IMR-90 (cell line): Measurements from ENCODE around the gene GFI1. TPM values are rescaled to one million over a fixed set of nuclear protein-coding genes. Genes with fewer than 3 reads are reported as not detected.

Source experiments
- ATAC-seq: fragments of 200-7000 bp; cut with Tn5 transposase; 2 replicates; pipeline ENCODE4 v1.9.1; 2020; ENCODE audit warnings: low read depth, mild to moderate bottlenecking, moderate library complexity
- BruUV-seq: library from RNA; stranded (reverse); fragments of 400-500 nt; replicated peaks from 2 replicates; lab custom pipeline; 2021; lab: Mats Ljungman, UMichigan
- CTCF ChIA-PET: fragments of 300-600 bp; formaldehyde crosslinking; extraction: SDS; loops from one replicate; lab custom pipeline; 2021; ENCODE audit warnings: antibody characterized with exemption; lab: Yijun Ruan, JAX
- POLR2A ChIA-PET: fragments of 300-600 bp; sonication (Branson Sonifier 250); formaldehyde crosslinking; loops from one replicate; lab custom pipeline; 2022; ENCODE audit warnings: antibody characterized with exemption; ENCODE audit not compliant: unreplicated experiment; lab: Charles Lee
- DNase-seq: peaks from one replicate; pipeline ENCODE4 v3.0.0; 2013
- H2AFZ ChIP-seq: replicated peaks from 2 replicates; pipeline ENCODE3; 2013; ENCODE audit warnings: low read length, mild to moderate bottlenecking; ENCODE audit not compliant: poor library complexity
- H2AK5ac ChIP-seq: 2 replicates; pipeline ENCODE4 v1.6.1; 2013; ENCODE audit warnings: low read depth, low read length, inconsistent platforms
- H2AK9ac ChIP-seq: replicated peaks from 2 replicates; pipeline ENCODE3; 2013; ENCODE audit warnings: mild to moderate bottlenecking, low read depth, low read length, moderate library complexity; ENCODE audit not compliant: poor library complexity
- H2BK120ac ChIP-seq: 2 replicates; pipeline ENCODE4 v1.6.1; 2013; ENCODE audit warnings: low read depth, low read length, inconsistent platforms
- H2BK15ac ChIP-seq: 3 replicates; pipeline ENCODE4 v1.6.1; 2013; ENCODE audit warnings: low read depth, low read length, inconsistent platforms
- H2BK20ac ChIP-seq: 2 replicates; pipeline ENCODE4 v1.6.1; 2013; ENCODE audit warnings: low read depth, mild to moderate bottlenecking, inconsistent platforms, low read length, moderate library complexity
- H2BK5ac ChIP-seq: 2 replicates; pipeline ENCODE4 v1.6.1; 2013; ENCODE audit warnings: mild to moderate bottlenecking, low read depth, low read length, inconsistent platforms; ENCODE audit not compliant: poor library complexity, severe bottlenecking
- H3K14ac ChIP-seq: replicated peaks from 2 replicates; pipeline ENCODE4 v1.6.1; 2013; ENCODE audit warnings: low read depth, low read length, inconsistent platforms
- H3K18ac ChIP-seq: 2 replicates; pipeline ENCODE4 v1.6.1; 2013; ENCODE audit warnings: low read depth, low read length, control low read depth
- H3K23ac ChIP-seq: 2 replicates; pipeline ENCODE4 v1.6.1; 2013; ENCODE audit warnings: low read depth, low read length, inconsistent platforms
- H3K27ac ChIP-seq: 2 replicates; pipeline ENCODE4 v1.5.1; 2013; ENCODE audit warnings: mild to moderate bottlenecking, control low read depth, low read length; ENCODE audit not compliant: insufficient read depth
- H3K27me3 ChIP-seq: 2 replicates; pipeline ENCODE4 v1.6.1; 2013; ENCODE audit warnings: low read length; ENCODE audit not compliant: control insufficient read depth, insufficient read depth
- H3K36me3 ChIP-seq: 2 replicates; pipeline ENCODE4 v1.6.1; 2013; ENCODE audit warnings: low read length, mixed read lengths; ENCODE audit not compliant: control insufficient read depth, insufficient read depth
- H3K4ac ChIP-seq: 2 replicates; pipeline ENCODE4 v1.6.1; 2013; ENCODE audit warnings: low read depth, low read length, inconsistent platforms
- H3K4me1 ChIP-seq: 2 replicates; pipeline ENCODE4 v1.6.1; 2013; ENCODE audit warnings: low read length, mixed read lengths; ENCODE audit not compliant: control insufficient read depth, insufficient read depth
- H3K4me2 ChIP-seq: 2 replicates; pipeline ENCODE4 v1.6.1; 2013; ENCODE audit warnings: low read depth, mild to moderate bottlenecking, control low read depth, low read length, moderate library complexity
- H3K4me3 ChIP-seq: 2 replicates; pipeline ENCODE4 v1.5.1; 2013; ENCODE audit warnings: low read depth, mild to moderate bottlenecking, control low read depth, low read length, moderate library complexity; ENCODE audit not compliant: insufficient read depth
- H3K56ac ChIP-seq: 2 replicates; pipeline ENCODE4 v1.6.1; 2013; ENCODE audit warnings: low read length, inconsistent platforms; ENCODE audit not compliant: insufficient read depth; ENCODE audit errors: extremely low read depth
- H3K79me1 ChIP-seq, 2 experiments: 2 replicates each; pipeline ENCODE4 v1.6.1; 2013; ENCODE audit warnings: low read length in 2 of 2, inconsistent platforms in 1 of 2, low read depth in 1 of 2
- H3K9ac ChIP-seq: 2 replicates; pipeline ENCODE4 v1.6.1; 2013; ENCODE audit warnings: low read depth, low read length, control low read depth
- H3K9me1 ChIP-seq: 2 replicates; pipeline ENCODE4 v1.6.1; 2013; ENCODE audit warnings: low read length, inconsistent platforms; ENCODE audit not compliant: insufficient read depth
- H3K9me3 ChIP-seq: 2 replicates; pipeline ENCODE4 v1.6.1; 2013; ENCODE audit warnings: low read length; ENCODE audit not compliant: control insufficient read depth, insufficient read depth
- H4K20me1 ChIP-seq: 2 replicates; pipeline ENCODE4 v1.6.1; 2013; ENCODE audit warnings: low read length, inconsistent platforms; ENCODE audit not compliant: insufficient read depth
- H4K5ac ChIP-seq: 2 replicates; pipeline ENCODE4 v1.6.1; 2013; ENCODE audit warnings: mild to moderate bottlenecking, low read depth, low read length, control low read depth
- H4K8ac ChIP-seq, 2 experiments: 2 replicates each; pipeline ENCODE4 v1.6.1; 2013; ENCODE audit warnings: low read depth in 2 of 2, low read length in 2 of 2, control low read depth in 1 of 2, inconsistent platforms in 1 of 2
- H4K91ac ChIP-seq: 2 replicates; pipeline ENCODE4 v1.6.1; 2013; ENCODE audit warnings: low read depth, low read length, inconsistent platforms; ENCODE audit not compliant: insufficient read depth
- BHLHE40 ChIP-seq: fragments of 150-350 bp; IDR thresholded peaks from 2 replicates; pipeline ENCODE4 v1.6.1; 2016; ENCODE audit warnings: mild to moderate bottlenecking, low read depth, low read length
- MAFK ChIP-seq: IDR thresholded peaks from 2 replicates; pipeline ENCODE4 v1.6.1; 2012; ENCODE audit warnings: low read depth, low read length, improper control_type of control experiment
- RAD21 ChIP-seq: IDR thresholded peaks from 2 replicates; pipeline ENCODE4 v1.6.1; 2012; ENCODE audit warnings: low read length, improper control_type of control experiment
- RFX5 ChIP-seq: IDR thresholded peaks from 2 replicates; pipeline ENCODE4 v1.8.0; 2012; ENCODE audit warnings: low read depth, mild to moderate bottlenecking, low read length, moderate library complexity
- WGBS, 2 experiments: methylation state at CpG; one replicate each; pipeline versions ENCODE4 v1.1.5 to v1.1.7; 2013; ENCODE audit warnings: missing lambda C conversion rate in 2 of 2; ENCODE audit not compliant: insufficient read length in 1 of 2; ENCODE audit errors: extremely low coverage in 2 of 2; 5-methylcytosine and 5-hydroxymethylcytosine counted together
- dilution Hi-C: fragments of 300-500 bp; cut with HindIII; formaldehyde crosslinking; loops from one replicate; pipeline ENCODE4 v1.14.3; 2018; ENCODE audit warnings: low sequenced_read_pairs; ENCODE audit not compliant: unreplicated experiment
- in situ Hi-C: fragments of 300-500 bp; cut with MboI; formaldehyde crosslinking; loops from 3 replicates; pipeline ENCODE4 v1.14.3; 2019; ENCODE audit warnings: low sequenced_read_pairs, inconsistent platforms, mixed read lengths
- intact Hi-C: fragments of 100-400 bp; cut with micrococcal nuclease; formaldehyde crosslinking; loops from 2 replicates; pipeline ENCODE4 v1.10.0; 2022
- polyA plus RNA-seq, 3 experiments: library from polyadenylated mRNA; depleted of rRNA; stranded (reverse); fragments of >200 nt; gene quantifications; 2 replicates each; pipeline ENCODE4 v1.2.3, GENCODE V29; 2012; ENCODE audit warnings: low replicate concordance in 1 of 3
- total RNA-seq: library from RNA; depleted of rRNA; stranded (reverse); fragments of >200 nt; gene quantifications from 2 replicates; pipeline ENCODE4 v1.2.3, GENCODE V29; 2012
- TF ChIP-seq, protein P1 (sequence below): fragments of 150-350 bp; IDR thresholded peaks from 2 replicates; pipeline ENCODE4 v1.6.1; 2016; ENCODE audit warnings: low read depth, mild to moderate bottlenecking, low read length, moderate library complexity, borderline replicate concordance

The GFI1 gene
- total and polyA plus RNA-seq, 2 of the 4 experiments (the other 2 are of a cell fraction), result under 0.01 to 0.21 TPM

DNA sequence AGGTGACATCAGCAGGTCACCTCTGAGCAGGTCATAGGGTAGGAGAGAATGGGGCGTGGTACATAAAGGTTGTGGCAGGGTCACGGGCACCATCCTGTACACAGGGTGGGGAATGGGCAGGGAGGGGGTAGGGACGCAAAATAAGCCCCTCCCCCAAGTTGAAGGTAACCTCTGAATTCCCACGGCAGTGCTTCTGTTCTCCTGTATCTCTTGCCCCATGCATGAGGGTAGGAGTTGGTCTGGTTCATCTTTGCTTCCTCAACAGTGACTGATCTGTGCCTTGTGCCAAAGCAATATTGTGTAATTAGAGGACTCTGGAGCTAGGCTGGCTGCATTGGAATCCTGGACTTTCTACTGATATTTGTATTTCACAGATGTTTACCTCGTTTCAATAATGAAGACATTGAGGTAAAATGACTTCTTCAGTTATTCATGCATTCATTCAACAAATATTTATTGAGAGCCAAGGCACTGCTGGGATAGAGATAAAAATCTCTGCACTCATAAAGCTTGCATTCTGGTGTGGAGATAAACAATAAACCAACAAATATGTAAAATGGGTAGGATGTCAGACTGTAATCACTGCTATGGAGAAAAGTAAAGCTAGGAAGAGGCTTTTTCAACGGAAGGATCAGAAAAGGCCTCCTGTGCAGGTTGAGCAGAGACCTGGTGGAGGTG lies 18.4 kb upstream of the GFI1 start:
- TF ChIP-seq BHLHE40 (no peak), RAD21 (no peak), MAFK (no peak), RFX5 (no peak)
- TF ChIP-seq, protein P1, sequence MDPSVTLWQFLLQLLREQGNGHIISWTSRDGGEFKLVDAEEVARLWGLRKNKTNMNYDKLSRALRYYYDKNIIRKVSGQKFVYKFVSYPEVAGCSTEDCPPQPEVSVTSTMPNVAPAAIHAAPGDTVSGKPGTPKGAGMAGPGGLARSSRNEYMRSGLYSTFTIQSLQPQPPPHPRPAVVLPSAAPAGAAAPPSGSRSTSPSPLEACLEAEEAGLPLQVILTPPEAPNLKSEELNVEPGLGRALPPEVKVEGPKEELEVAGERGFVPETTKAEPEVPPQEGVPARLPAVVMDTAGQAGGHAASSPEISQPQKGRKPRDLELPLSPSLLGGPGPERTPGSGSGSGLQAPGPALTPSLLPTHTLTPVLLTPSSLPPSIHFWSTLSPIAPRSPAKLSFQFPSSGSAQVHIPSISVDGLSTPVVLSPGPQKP, result no peak
- no peaks in the 10 kb centered on the region for H3K27me3 ChIP-seq
- no TSS peak for BruUV-seq
- no peaks in the 10 kb centered on the region for H3K9me3 ChIP-seq
- no peak overlapping the region for H3K14ac ChIP-seq
- ATAC-seq (no peak), DNase-seq (no peak)
- H3K36me3 ChIP-seq, result no peaks in the 10 kb centered on the region
- H3K9me1 ChIP-seq, result 0 out of 2 replicates have a peak, but pooled peaks cover 9% of the 10 kb centered on the region
- no peak overlapping the region for H4K8ac ChIP-seq
- no peak overlapping the region for H4K5ac ChIP-seq
- H3K27ac ChIP-seq, result no peak overlapping the region
- no peak overlapping the region for H4K91ac ChIP-seq
- no peak overlapping the region for H2BK5ac ChIP-seq
- ChIA-PET POLR2A (no interaction called here), CTCF (no interaction called here)
- H3K4me1 ChIP-seq, result no peaks in the 10 kb centered on the region
- no peak overlapping the region for H2AK5ac ChIP-seq
- 83% methylated on average over 1 of the region's 6 CpGs; no CpG with 5 or more reads in 1 of the 2 experiments for WGBS, 2 experiments
- H2AK9ac ChIP-seq, result no peak overlapping the region
- intact Hi-C loops, result no loop called here
- H4K20me1 ChIP-seq, result no peaks in the 10 kb centered on the region
- H3K9ac ChIP-seq, result no peak overlapping the region
- in situ Hi-C loops, result no loop called here
- H3K56ac ChIP-seq, result no peak overlapping the region
- no peak overlapping the region for H3K4me2 ChIP-seq
- H3K4ac ChIP-seq, result no peak overlapping the region
- no peaks in the 10 kb centered on the region for H3K79me1 ChIP-seq
- H3K4me3 ChIP-seq, result no peak overlapping the region
- H2BK120ac ChIP-seq, result no peak overlapping the region
- no peak overlapping the region for H2BK15ac ChIP-seq
- H2BK20ac ChIP-seq, result no peak overlapping the region
- no peak overlapping the region for H2AFZ ChIP-seq
- dilution Hi-C loops, result no loop called here
- no peak overlapping the region for H3K23ac ChIP-seq
- H3K18ac ChIP-seq, result no peak overlapping the region
